Activated CD4-positive, CD25-positive, alpha-beta regulatory T cell treated with anti-CD3 and anti-CD28 coated beads, Interleukin-2, amount 50 U/mL, for 24 hours (primary cell): Measurements from ENCODE around the gene TMPRSS13.
A peak's percentile ranks its signal among the peaks of the same experiment; 100 is the strongest.
"Not testable (repeated sequence)": the region's sequence is repeated elsewhere in the genome, so short reads cannot be mapped to it uniquely, and the experiment has no call there.

Experiments used
- ATAC-seq, 2 donors: fragments of 150-1000 bp; cut with Tn5 transposase; one replicate each; pipeline ENCODE4 v1.10.0; 2021; ENCODE audit warnings: mild to moderate bottlenecking in 1 of 2, moderate library complexity in 1 of 2

Gene TMPRSS13

GRCh38 chr11:117929916-117930570, 841 bp upstream of the TMPRSS13 start:
- ATAC-seq = no peak

GRCh38 chr11:117928446-117929141, 608 bp downstream of the TMPRSS13 start:
- no peak for ATAC-seq

- ATAC-seq = no peak
Observed at GRCh38 chr11:117927926-117928325, 1.3 kb downstream of the TMPRSS13 start.

GRCh38 chr11:117926166-117926565, 3.0 kb downstream of the TMPRSS13 start:
- ATAC-seq = not testable (repeated sequence)

GRCh38 chr11:117925198-117925925, 3.8 kb downstream of the TMPRSS13 start:
- ATAC-seq = no peak

- no peak for ATAC-seq
Observed at GRCh38 chr11:117924631-117925170, 4.5 kb downstream of the TMPRSS13 start.

- ATAC-seq = no peak
Observed at GRCh38 chr11:117923773-117924172, 5.4 kb downstream of the TMPRSS13 start.

GRCh38 chr11:117923275-117923674, 5.9 kb downstream of the TMPRSS13 start:
- ATAC-seq = no peak

GRCh38 chr11:117921893-117922292, 7.3 kb downstream of the TMPRSS13 start:
- no peak for ATAC-seq

GRCh38 chr11:117921456-117921855, 7.7 kb downstream of the TMPRSS13 start:
- ATAC-seq = no peak

DNA sequence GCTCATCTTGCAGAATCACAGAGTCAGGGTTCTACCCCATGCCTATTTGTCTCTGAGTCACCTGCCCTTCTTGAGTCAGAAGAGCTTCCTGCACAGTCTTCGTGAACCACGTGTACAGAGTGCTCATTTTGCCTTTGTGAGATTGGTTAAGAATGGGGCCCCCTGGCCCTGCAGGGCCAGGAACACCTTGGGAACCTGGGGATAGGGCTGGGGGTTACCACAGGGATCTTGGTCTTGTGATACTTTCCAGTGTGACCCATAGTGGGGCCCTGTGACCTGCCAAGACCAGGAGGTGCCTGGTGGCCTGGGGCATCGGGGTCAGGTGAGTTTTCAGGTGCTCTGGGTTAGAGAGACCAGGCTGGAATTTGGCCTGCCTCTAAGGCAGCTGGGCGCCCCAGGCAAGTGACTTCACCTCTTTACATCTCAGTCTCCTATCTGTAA, 9.4 kb downstream of the TMPRSS13 start:
- ATAC-seq = peak; percentile 98 to 99

- peak; percentile 39 to 48 for ATAC-seq
Observed at GRCh38 chr11:117919341-117919740, 9.9 kb downstream of the TMPRSS13 start.

GRCh38 chr11:117918366-117919255, 10.6 kb downstream of the TMPRSS13 start:
- ATAC-seq = no peak

DNA sequence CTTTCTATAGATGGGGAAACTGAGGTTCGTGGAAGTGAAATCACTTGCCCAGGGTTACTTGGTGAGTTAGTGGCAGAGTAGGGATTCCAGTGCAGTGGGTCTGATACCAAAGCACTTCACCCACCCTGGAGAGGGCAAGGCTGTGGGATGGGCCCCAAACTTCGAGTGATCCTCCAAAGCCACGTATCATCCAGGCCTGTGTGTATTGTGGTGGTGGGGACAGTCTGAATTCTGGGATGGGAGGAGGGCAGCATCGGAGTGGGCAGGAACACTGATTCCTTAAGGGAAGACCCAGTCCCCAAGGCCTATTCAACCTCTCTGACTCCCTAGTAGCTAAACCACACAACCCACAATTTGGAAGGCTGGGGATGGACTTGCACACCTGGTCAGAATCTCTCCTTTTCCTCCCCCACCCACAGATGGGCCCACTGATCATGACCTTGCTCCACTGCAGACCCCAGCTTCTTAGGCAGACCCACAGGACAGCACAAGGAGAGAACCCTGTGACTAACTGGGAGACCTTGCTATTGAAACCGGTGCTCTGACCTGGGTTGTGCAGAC, 11.5 kb downstream of the TMPRSS13 start:
- ATAC-seq = no peak

GRCh38 chr11:117916956-117917355, 12.2 kb downstream of the TMPRSS13 start:
- no peak for ATAC-seq

DNA sequence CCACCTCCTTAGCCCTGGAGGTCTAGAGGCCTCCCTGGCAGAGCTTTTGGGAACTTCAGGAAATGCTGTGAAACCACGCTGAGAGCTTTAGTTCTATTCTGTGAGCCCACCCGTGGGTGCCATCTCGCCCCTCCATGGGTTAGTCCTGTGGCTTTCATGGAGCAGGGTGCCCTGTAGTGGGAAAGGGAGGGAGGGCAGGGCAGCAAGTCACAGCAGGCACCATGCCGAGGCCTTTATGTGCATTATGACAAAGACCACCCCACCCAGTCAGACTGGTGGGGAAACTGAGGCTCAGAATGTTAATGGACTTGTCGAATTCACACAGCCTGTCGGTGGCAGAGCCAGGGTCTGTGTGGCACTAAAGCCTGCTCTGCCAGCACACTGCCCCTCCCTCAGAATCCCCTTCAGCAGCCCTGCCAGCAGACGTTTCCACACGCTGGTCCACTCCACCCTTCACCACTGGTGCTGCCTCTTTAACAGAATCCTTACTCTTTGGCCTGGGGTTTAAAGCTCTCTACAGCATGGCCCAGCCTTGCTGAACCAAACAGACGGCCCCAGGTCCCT, 13.4 kb downstream of the TMPRSS13 start:
- no peak for ATAC-seq

DNA sequence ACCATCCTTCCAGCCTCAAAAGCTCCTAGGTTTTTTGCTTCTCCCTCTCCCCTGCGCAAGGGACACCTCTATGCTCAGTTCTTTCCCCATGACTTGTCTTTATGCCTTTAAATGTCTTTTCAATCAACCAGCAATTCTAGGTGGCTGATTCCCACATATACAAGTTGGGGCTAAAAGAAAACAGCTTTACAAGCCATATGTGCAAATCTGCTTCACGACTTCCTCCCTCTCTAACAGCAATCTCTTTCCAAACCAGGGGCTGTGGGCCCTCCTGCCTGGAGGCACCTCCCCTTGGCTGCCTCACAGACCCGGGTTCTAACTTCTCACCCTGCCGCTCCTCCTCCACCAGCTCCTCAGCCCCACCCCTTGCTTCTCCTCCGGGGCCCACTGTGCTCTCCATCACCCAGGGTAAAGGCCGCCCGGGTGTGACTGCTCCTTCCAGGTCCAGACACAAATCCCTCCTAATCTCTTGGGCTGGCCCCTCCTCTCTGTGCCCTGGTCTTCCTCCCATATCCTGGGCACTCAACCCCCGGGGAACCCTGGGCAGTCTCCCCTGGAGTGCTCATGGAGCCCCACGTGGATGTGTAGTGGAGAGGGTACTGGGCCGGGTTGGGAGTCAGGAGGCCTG, 14.1 kb downstream of the TMPRSS13 start:
- no peak for ATAC-seq

GRCh38 chr11:117914398-117914761, 14.8 kb downstream of the TMPRSS13 start:
- ATAC-seq = no peak

GRCh38 chr11:117913736-117914397, 15.3 kb downstream of the TMPRSS13 start:
- ATAC-seq = no peak

- no peak for ATAC-seq
Observed at GRCh38 chr11:117912497-117912896, 16.7 kb downstream of the TMPRSS13 start.

DNA sequence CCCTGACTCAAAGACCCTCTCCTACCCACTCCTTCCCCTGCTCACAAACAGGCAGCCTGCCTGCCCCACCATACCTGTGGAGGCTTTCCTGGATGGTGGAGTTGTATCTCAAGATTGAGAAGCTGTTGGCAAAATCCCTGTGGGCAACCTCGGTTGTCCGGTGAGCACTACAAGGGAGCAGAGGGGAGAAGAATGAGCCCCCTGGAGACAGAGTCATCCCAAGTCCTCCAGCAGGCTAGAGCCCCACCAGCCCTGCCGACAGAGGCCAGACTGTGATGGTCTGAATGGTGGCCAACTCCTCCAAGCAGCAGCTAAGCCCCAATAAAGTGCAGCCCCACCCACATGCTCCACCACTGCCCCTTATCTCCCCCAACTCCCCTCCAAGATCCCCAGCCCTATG, 17.5 kb downstream of the TMPRSS13 start:
- no peak for ATAC-seq
